GM13977 (cell line): ENCODE results near the gene COL6A5.
"Not testable (repeated sequence)": the region's sequence is repeated elsewhere in the genome, so short reads cannot be mapped to it uniquely, and the experiment has no call there.

Experiments used
- DNase-seq: peaks from one replicate; pipeline ENCODE4 v3.0.0; 2012; ENCODE audit warnings: low spot score
- in situ Hi-C: fragments of 300-500 bp; cut with MboI; formaldehyde crosslinking; loops from one replicate; pipeline ENCODE4 v1.12.0; 2022; ENCODE audit warnings: low sequenced_read_pairs, low pct_unique_long_range_greater_than_20kb, mixed read lengths, inconsistent platforms; ENCODE audit not compliant: unreplicated experiment
- TF ChIP-seq, protein P1 (sequence below): IDR thresholded peaks from 2 replicates; pipeline ENCODE4 v1.5.1; 2012; ENCODE audit warnings: mild to moderate bottlenecking, control low read depth; ENCODE audit not compliant: insufficient read depth; ENCODE audit errors: extremely low read depth, missing control alignments

The COL6A5 gene

DNA sequence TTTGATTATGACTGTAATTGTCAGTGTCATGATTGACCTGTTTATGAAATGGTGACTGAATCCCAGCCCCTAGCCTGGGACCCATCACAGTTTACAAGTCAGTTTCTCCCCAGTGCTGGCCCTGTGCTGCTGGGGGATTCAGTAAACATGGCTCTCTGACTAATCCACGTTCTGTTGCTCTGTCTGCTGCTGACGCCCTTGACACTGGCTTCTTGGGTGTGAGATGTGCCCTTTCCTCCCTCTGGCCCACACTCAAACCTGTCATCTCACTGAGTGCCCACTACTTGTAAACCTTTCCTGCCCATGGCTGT, 84.2 kb downstream of the COL6A5 start:
- TF ChIP-seq, protein P1, sequence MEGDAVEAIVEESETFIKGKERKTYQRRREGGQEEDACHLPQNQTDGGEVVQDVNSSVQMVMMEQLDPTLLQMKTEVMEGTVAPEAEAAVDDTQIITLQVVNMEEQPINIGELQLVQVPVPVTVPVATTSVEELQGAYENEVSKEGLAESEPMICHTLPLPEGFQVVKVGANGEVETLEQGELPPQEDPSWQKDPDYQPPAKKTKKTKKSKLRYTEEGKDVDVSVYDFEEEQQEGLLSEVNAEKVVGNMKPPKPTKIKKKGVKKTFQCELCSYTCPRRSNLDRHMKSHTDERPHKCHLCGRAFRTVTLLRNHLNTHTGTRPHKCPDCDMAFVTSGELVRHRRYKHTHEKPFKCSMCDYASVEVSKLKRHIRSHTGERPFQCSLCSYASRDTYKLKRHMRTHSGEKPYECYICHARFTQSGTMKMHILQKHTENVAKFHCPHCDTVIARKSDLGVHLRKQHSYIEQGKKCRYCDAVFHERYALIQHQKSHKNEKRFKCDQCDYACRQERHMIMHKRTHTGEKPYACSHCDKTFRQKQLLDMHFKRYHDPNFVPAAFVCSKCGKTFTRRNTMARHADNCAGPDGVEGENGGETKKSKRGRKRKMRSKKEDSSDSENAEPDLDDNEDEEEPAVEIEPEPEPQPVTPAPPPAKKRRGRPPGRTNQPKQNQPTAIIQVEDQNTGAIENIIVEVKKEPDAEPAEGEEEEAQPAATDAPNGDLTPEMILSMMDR: no peak
- no peak for DNase-seq
- in situ Hi-C loops: no loop called here

DNA sequence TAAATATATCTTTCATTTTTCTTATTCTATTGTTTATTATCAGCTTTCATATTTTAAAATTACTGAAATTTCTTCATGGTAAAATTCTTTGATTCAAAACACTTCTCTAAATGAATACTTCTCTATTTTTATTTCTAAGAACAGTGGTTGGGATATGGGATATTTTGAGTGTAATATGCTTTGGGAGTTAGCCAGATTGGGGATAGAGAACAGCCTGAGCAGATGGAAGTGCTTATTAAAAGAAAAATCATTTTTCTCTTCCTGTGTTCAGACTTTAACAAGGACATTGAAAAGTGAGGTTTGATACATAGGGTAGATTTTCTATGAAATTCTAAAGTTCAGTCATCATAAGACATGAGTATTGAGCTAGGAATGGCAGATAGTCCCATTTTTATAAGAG, 84.8 kb downstream of the COL6A5 start:
- TF ChIP-seq, protein P1: no peak
- no peak for DNase-seq
- in situ Hi-C loops: no loop called here

- in situ Hi-C loops, DNase-seq: not testable (repeated sequence)
These were observed 86.6 kb downstream of the COL6A5 start for GRCh38 chr3:130432086-130432485.

DNA sequence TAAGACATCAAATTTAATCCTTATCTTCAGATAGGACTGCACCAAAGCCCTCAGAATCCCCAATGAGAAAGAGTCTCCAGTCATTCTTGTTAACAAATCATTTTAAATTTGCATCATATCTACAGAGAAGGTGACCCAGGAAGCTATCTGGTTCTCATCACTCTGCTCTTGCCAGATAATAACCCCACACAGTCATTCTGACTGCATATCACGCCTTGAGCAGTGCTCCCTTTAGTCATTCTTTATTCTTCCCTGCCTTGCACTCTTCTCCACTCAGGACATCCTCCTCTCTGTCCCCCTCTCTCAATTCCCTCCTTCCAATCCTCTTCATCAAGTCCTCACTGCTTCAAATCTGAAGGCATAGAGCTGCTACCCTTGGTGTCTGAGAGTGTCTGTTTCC, 87.8 kb downstream of the COL6A5 start:
- no peak for DNase-seq
- in situ Hi-C loops: no loop called here
- TF ChIP-seq, protein P1: no peak

DNA sequence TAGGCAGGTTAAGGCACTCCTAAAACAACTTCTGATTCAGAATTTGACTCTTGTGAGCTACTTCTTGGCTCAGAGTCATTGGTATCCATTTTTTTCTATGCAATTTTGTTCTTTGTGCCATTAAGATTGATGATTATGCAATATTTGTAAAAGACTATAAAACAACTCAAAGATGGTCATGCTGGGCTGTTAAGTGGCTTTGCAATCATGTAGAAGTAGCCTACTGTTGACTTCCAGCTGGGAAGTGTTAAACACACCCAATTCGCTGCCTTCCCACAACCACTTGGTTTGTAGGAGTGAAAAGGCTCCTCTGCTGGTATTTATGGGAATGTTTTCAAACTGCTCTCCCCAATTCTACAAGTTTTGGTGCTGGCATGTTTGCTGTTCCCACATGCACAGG, 96.8 kb downstream of the COL6A5 start:
- in situ Hi-C loops: no loop called here
- TF ChIP-seq, protein P1: no peak
- no peak for DNase-seq

DNA sequence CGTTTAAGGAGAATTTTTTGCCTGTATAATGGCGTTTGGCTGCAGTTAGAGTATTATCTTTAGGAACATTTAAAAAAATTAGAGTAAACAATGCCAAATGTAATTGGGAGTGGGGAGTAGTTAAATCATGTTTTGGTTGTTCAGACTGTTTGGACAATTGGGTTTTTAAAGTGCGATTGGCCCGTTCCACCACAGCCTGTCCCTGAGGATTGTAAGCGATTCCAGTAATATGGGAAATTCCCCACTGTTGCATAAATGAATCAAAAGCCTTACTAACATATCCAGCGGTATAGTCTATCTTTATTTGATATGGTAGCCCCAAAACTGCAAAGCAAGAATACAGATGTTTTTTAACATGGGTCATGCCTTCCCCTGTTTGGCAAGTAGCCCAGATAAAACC, 101.4 kb downstream of the COL6A5 start:
- DNase-seq, in situ Hi-C loops: not testable (repeated sequence)

GRCh38 chr3:130448155-130448554, 102.7 kb downstream of the COL6A5 start:
- DNase-seq, in situ Hi-C loops: not testable (repeated sequence)

GRCh38 chr3:130456540-130456939, 111.1 kb downstream of the COL6A5 start:
- in situ Hi-C loops: no loop called here
- TF ChIP-seq, protein P1: no peak
- no peak for DNase-seq
